ENCODE measurements around the gene ANGPTL2.
A peak's percentile ranks its signal among the peaks of the same experiment; 100 is the strongest.

ANGPTL2 gene

GRCh38 chr9:127067603-127068220 lies 54.7 kb downstream of the ANGPTL2 start:
- no peak for TF ChIP-seq CTCF (IDR thresholded peaks at IDR 0.05; ENCODE audit: extremely low read depth, missing control alignments)
- no peak for DNase-seq (ENCODE audit: low spot score)

- TF ChIP-seq CTCF (IDR thresholded peaks at IDR 0.05; ENCODE audit: extremely low read depth, missing control alignments) = no peak
- DNase-seq (ENCODE audit: low spot score) = no peak
Observed at GRCh38 chr9:127066851-127067136, 55.6 kb downstream of the ANGPTL2 start.

GRCh38 chr9:127066060-127066850 lies 56.2 kb downstream of the ANGPTL2 start:
- TF ChIP-seq CTCF (IDR thresholded peaks at IDR 0.05; ENCODE audit: extremely low read depth, missing control alignments) = no peak
- no peak for DNase-seq (ENCODE audit: low spot score)

- no peak for DNase-seq (ENCODE audit: low spot score)
- no peak for TF ChIP-seq CTCF (IDR thresholded peaks at IDR 0.05; ENCODE audit: extremely low read depth, missing control alignments)
Observed at GRCh38 chr9:127065592-127065991, 56.8 kb downstream of the ANGPTL2 start.

- no peak for DNase-seq (ENCODE audit: low spot score)
- TF ChIP-seq CTCF (IDR thresholded peaks at IDR 0.05; ENCODE audit: extremely low read depth, missing control alignments) = no peak
Observed at GRCh38 chr9:127064335-127064734, 58.1 kb downstream of the ANGPTL2 start.

GRCh38 chr9:127061411-127061810 lies 61.0 kb downstream of the ANGPTL2 start:
- no peak for DNase-seq (ENCODE audit: low spot score)
- no peak for TF ChIP-seq CTCF (IDR thresholded peaks at IDR 0.05; ENCODE audit: extremely low read depth, missing control alignments)

GRCh38 chr9:127059765-127060361 lies 62.6 kb downstream of the ANGPTL2 start:
- DNase-seq (ENCODE audit: low spot score) = peak; percentile 40
- TF ChIP-seq CTCF (IDR thresholded peaks at IDR 0.05; ENCODE audit: extremely low read depth, missing control alignments) = no peak
